ENCODE results near the gene ERCC2.

- TF ChIP-seq, protein P1, sequence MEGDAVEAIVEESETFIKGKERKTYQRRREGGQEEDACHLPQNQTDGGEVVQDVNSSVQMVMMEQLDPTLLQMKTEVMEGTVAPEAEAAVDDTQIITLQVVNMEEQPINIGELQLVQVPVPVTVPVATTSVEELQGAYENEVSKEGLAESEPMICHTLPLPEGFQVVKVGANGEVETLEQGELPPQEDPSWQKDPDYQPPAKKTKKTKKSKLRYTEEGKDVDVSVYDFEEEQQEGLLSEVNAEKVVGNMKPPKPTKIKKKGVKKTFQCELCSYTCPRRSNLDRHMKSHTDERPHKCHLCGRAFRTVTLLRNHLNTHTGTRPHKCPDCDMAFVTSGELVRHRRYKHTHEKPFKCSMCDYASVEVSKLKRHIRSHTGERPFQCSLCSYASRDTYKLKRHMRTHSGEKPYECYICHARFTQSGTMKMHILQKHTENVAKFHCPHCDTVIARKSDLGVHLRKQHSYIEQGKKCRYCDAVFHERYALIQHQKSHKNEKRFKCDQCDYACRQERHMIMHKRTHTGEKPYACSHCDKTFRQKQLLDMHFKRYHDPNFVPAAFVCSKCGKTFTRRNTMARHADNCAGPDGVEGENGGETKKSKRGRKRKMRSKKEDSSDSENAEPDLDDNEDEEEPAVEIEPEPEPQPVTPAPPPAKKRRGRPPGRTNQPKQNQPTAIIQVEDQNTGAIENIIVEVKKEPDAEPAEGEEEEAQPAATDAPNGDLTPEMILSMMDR (conservative IDR thresholded peaks at IDR 0.05; ENCODE audit: low read length): no peak
- no peak for TF ChIP-seq EZH2phosphoT487 (IDR thresholded peaks at IDR 0.05; ENCODE audit: borderline replicate concordance)
These were observed 13.0 kb downstream of the ERCC2 start for GRCh38 chr19:45357445-45357783.
